Ascending aorta (tissue), 2 donors: ENCODE results near the gene KIF1A. TPM values are rescaled to one million over a fixed set of nuclear protein-coding genes. Genes with fewer than 3 reads are reported as not detected.
A peak's percentile ranks its signal among the peaks of the same experiment; 100 is the strongest.

Experiments
- DNase-seq, 2 donors: peaks; one replicate each; pipeline ENCODE4 v3.0.0-alpha.2; 2019; ENCODE audit warnings: low spot score in 2 of 2
- H3K27ac ChIP-seq, 2 donors: fragments of 200-600 bp; sonication (generic); one replicate each; pipeline ENCODE4 v1.5.1; 2016 to 2017; ENCODE audit warnings: mild to moderate bottlenecking in 1 of 2
- H3K27me3 ChIP-seq: fragments of 200-600 bp; sonication (generic); one replicate; pipeline ENCODE4 v1.5.1; 2017
- H3K36me3 ChIP-seq, 2 donors: fragments of 200-600 bp; sonication (generic); one replicate each; pipeline ENCODE4 v1.5.1; 2016
- H3K4me1 ChIP-seq, 2 donors: fragments of 200-600 bp; sonication (generic); one replicate each; pipeline ENCODE4 v1.5.1; 2016 to 2017; ENCODE audit warnings: mild to moderate bottlenecking in 1 of 2
- H3K4me3 ChIP-seq, 2 donors: fragments of 200-600 bp; sonication (generic); one replicate each; pipeline ENCODE4 v1.5.1; 2016 to 2017; ENCODE audit warnings: mild to moderate bottlenecking in 1 of 2
- H3K9me3 ChIP-seq, 2 donors: fragments of 200-600 bp; sonication (generic); one replicate each; pipeline ENCODE4 v1.5.1; 2016
- intact Hi-C: fragments of 100-400 bp; cut with DNase I; formaldehyde crosslinking; loops from one replicate; pipeline ENCODE4 v1.15.1; 2023
- total RNA-seq: library from RNA; depleted of rRNA; stranded (reverse); fragments of >200 nt; gene quantifications from one replicate; pipeline ENCODE4 v1.1.0, GENCODE V29; 2016
- TF ChIP-seq, protein P1 (sequence below), 3 experiments: fragments of 200-600 bp in 2 of 3; fragments of 450-650 bp in 1 of 3; sonication (generic) in 2 of 3; IDR thresholded peaks; one replicate each; pipeline ENCODE4 v1.5.1; 2016 to 2019; ENCODE audit warnings: antibody characterized with exemption in 3 of 3, mild to moderate bottlenecking in 1 of 3, moderate library complexity in 1 of 3

The KIF1A gene
- total RNA-seq, 1 donor from 2014 or later: 0.11 TPM

DNA sequence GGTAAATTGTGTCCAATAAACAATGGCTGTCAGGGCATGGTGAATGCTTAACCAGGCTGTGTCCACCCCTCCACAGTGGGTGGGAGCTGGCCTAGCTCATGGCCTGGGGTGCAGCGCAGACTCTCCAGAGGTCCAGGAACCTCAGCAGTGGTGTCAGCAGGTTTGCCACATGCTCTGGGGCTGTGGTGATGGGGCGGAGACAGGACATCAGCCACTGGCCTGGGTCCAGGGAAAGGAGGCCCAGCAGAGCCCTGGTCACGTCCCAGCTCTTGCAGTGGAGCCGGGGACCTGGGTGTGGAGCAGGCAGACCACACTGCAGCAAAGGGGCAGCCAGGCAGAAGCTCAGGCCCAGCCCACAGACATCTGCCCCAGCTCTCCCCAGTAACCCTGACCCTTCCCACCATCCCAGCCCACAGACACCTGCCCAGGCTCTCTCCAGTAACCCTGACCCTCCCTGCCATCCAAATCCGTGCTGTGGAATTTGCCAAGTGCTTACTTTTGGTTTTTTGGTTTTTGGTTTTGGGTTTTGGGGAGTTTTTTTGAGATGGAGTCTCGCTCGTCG, 13.8 kb upstream of the KIF1A start:
- intact Hi-C loops: loop anchor here (5.0 kb wide), 1 partner anchor 673 kb away; the partner anchor contains the start of gene STK25
- no peak for DNase-seq
- TF ChIP-seq, protein P1, sequence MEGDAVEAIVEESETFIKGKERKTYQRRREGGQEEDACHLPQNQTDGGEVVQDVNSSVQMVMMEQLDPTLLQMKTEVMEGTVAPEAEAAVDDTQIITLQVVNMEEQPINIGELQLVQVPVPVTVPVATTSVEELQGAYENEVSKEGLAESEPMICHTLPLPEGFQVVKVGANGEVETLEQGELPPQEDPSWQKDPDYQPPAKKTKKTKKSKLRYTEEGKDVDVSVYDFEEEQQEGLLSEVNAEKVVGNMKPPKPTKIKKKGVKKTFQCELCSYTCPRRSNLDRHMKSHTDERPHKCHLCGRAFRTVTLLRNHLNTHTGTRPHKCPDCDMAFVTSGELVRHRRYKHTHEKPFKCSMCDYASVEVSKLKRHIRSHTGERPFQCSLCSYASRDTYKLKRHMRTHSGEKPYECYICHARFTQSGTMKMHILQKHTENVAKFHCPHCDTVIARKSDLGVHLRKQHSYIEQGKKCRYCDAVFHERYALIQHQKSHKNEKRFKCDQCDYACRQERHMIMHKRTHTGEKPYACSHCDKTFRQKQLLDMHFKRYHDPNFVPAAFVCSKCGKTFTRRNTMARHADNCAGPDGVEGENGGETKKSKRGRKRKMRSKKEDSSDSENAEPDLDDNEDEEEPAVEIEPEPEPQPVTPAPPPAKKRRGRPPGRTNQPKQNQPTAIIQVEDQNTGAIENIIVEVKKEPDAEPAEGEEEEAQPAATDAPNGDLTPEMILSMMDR (IDR thresholded peaks at IDR 0.05): no peak

DNA sequence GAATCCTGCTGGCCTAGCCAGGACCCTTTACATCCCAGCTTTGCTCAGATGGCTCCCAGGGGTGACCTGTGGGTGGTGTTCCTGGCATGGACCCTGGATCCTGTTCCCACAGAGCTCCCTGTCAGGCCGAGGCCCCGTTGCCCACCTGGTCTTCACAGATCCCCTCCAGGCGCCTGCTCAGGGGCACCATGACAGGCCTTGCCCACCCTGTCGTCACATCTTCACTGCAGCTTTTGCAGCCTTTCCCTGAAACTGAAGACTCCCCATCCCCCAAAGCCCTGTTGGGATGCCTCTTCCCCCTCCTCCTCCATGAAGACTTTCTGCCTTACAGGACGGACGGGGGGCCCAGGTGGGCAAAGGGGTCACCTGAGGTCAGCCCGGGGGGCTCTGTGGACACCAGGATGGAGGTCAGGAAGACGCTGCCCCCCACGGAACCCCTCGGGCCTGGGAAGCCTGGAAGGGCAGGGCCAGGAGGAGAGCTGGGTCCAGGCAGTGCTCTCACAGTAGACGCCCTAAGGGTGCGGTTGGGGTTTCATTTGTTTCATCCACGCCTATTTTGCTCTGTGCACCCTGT, 13.0 kb upstream of the KIF1A start:
- Histone ChIP-seq H3K4me1 (peaks cover 5 to 7% of the 10 kb centered on the region in 2 donors), H3K36me3 (no peaks in the 10 kb centered on the region), H3K9me3 (no peaks in the 10 kb centered on the region), H3K27ac (no peak overlapping the region), H3K4me3 (no peak overlapping the region), H3K27me3 (no peaks in the 10 kb centered on the region)
- intact Hi-C loops: loop anchor here (5.0 kb wide), 1 partner anchor 674 kb away; the partner anchor contains the start of gene STK25
- TF ChIP-seq, protein P1 (IDR thresholded peaks at IDR 0.05): no peak
- DNase-seq: peak in 1 of 2 donors; percentile 61

More for the DNA sequence above, 13.8 kb upstream of the KIF1A start:
- no peaks in the 10 kb centered on the region for H3K27me3 ChIP-seq
- H3K36me3 ChIP-seq: no peaks in the 10 kb centered on the region
- H3K4me1 ChIP-seq: peaks cover 5 to 7% of the 10 kb centered on the region in 2 donors
- H3K27ac ChIP-seq: no peak overlapping the region
- H3K4me3 ChIP-seq: no peak overlapping the region
- H3K9me3 ChIP-seq: no peaks in the 10 kb centered on the region

DNA sequence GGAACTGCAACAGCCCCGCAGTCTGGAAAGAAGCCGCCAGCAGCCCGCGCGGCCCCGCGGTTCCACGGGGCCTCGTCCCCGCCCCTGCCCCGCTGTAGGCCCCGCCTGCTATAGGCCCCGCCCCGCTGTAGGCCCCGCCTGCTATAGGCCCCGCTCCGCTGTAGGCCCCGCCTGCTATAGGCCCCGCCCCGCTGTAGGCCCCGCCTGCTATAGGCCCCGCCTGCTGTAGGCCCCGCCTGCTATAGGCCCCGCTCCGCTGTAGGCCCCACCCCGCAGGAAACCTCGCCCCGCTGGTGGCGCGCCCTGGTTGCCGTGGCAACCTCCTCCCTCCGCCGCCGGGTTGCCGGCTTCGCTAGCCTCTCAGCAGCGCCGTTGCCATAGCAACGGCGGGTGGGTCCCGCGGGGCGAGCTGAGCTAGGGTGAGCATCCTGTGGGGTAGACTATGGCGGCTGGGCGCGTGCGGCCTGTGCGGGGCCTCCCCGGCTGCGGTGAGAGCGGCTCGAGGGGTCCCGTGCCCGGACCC, 12.2 kb upstream of the KIF1A start:
- no peaks in the 10 kb centered on the region for H3K36me3 ChIP-seq
- no peak overlapping the region for H3K27ac ChIP-seq
- no peaks in the 10 kb centered on the region for H3K27me3 ChIP-seq
- TF ChIP-seq, protein P1 (IDR thresholded peaks at IDR 0.05): no peak
- H3K4me1 ChIP-seq: peaks cover 5 to 7% of the 10 kb centered on the region in 2 donors
- H3K4me3 ChIP-seq: peak overlapping the region; percentile 39 to 62
- intact Hi-C loops: loop anchor here (5.0 kb wide), 1 partner anchor 675 kb away; the partner anchor contains the start of gene STK25
- no peaks in the 10 kb centered on the region for H3K9me3 ChIP-seq
- peak; percentile 65 to 93 for DNase-seq

DNA sequence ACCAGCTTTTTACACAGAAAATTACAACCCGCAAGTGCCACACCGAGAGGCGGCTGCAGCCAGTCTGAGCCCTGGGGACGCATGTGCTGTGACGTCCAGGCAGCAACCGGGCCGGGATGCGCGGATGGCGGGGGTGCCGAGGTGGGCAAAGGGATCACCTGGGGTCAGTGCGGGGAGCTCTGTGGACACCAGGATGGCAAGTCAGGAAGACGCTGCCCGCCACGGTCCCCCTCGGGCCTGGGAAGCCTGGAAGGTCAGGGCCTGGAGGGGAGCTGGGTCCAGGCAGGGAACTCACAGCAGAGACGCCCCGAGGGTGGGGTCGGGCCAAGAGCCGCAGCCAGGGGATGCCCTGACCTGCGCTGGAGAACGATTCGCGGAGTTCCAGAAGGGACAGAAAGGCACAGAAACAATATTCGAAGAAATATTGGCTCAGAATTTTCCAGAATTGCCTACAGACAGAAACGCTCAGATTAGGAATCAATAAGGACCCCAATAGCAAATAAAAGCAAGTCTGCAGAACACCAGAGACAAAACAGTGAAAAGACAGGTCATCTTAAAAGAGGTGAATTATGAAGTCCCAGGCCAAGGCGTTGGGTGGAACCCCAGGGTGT, 11.7 kb upstream of the KIF1A start:
- H3K9me3 ChIP-seq: no peaks in the 10 kb centered on the region
- H3K4me3 ChIP-seq: peak overlapping the region; percentile 39 to 62
- no peak overlapping the region for H3K27ac ChIP-seq
- TF ChIP-seq, protein P1 (IDR thresholded peaks at IDR 0.05): no peak
- no peaks in the 10 kb centered on the region for H3K36me3 ChIP-seq
- intact Hi-C loops: loop anchor here (5.0 kb wide), 1 partner anchor 676 kb away; the partner anchor contains the start of gene STK25
- peak in 1 of 2 donors; percentile 65 for DNase-seq
- H3K27me3 ChIP-seq: no peaks in the 10 kb centered on the region
- H3K4me1 ChIP-seq: peaks cover 5 to 7% of the 10 kb centered on the region in 2 donors

DNA sequence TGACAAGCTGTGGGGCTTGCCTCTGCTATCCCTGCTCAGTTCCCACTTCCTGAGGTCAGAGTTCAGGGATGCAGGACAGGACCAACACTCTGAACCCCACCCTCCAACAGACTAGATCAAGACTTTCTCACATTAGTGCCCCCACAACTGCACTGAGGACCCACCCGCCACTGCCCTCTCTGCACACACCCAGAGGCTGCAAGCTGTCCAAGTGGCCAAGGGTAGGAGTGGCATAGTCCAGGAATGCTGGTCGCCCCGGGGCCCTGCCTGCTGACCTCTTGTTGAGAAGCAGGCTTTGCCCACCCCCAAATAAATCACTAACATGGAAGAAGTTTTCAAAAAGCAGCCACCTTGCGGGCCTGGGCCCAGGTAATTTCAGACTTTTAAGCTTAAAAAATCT, 5.5 kb upstream of the KIF1A start:
- H3K9me3 ChIP-seq: peaks cover 0 to 4% of the 10 kb centered on the region in 2 donors
- H3K4me3 ChIP-seq: no peak overlapping the region
- TF ChIP-seq, protein P1 (IDR thresholded peaks at IDR 0.05): no peak
- no peak for DNase-seq
- no peaks in the 10 kb centered on the region for H3K27me3 ChIP-seq
- intact Hi-C loops: no loop called here
- H3K4me1 ChIP-seq: no peaks in the 10 kb centered on the region
- no peak overlapping the region for H3K27ac ChIP-seq
- H3K36me3 ChIP-seq: no peaks in the 10 kb centered on the region
